Smooth muscle cell (in vitro differentiated cells): ENCODE measurements around the gene TNFAIP6. TPM values are rescaled to one million over a fixed set of nuclear protein-coding genes. Genes with fewer than 3 reads are reported as not detected.

Experiments used
- DNase-seq: peaks from one replicate; lab custom pipeline; 2025; ENCODE audit not compliant: unreplicated experiment; lab: John Stamatoyannopoulos, UW
- H2AFZ ChIP-seq: fragments of 200-600 bp; sonication (generic); 2 replicates; pipeline ENCODE4 v1.6.0; 2016; ENCODE audit warnings: antibody characterized with exemption, low read depth, mild to moderate bottlenecking
- H3F3A ChIP-seq: fragments of 200-600 bp; sonication (generic); 2 replicates; pipeline ENCODE4 v1.6.0; 2017; ENCODE audit warnings: antibody characterized with exemption, low read depth
- H3K27ac ChIP-seq: fragments of 200-600 bp; sonication (generic); 2 replicates; pipeline ENCODE4 v1.5.1; 2016; ENCODE audit warnings: low read depth, mild to moderate bottlenecking
- H3K27me3 ChIP-seq: fragments of 200-600 bp; sonication (generic); 2 replicates; pipeline ENCODE4 v1.6.1; 2016; ENCODE audit warnings: low read depth, mild to moderate bottlenecking
- H3K36me3 ChIP-seq: fragments of 200-600 bp; sonication (generic); 2 replicates; pipeline ENCODE4 v1.5.1; 2016; ENCODE audit warnings: low read depth
- H3K4me1 ChIP-seq: fragments of 200-600 bp; sonication (generic); 2 replicates; pipeline ENCODE4 v1.5.1; 2016; ENCODE audit warnings: low read depth
- H3K4me2 ChIP-seq: fragments of 200-600 bp; sonication (generic); 2 replicates; pipeline ENCODE4 v1.6.0; 2016; ENCODE audit warnings: mild to moderate bottlenecking
- H3K4me3 ChIP-seq: fragments of 200-600 bp; sonication (generic); 2 replicates; pipeline ENCODE4 v1.5.1; 2016; ENCODE audit warnings: mild to moderate bottlenecking
- H3K79me2 ChIP-seq: fragments of 200-600 bp; sonication (generic); 2 replicates; pipeline ENCODE4 v1.6.0; 2016; ENCODE audit warnings: low read depth, mild to moderate bottlenecking
- H3K9ac ChIP-seq: fragments of 200-600 bp; sonication (generic); 2 replicates; pipeline ENCODE4 v1.6.0; 2016; ENCODE audit warnings: low read depth
- H3K9me3 ChIP-seq: fragments of 200-600 bp; sonication (generic); replicated peaks from 2 replicates; pipeline ENCODE4 v1.5.1; 2016; ENCODE audit warnings: low read depth
- H4K20me1 ChIP-seq: fragments of 200-600 bp; sonication (generic); 2 replicates; pipeline ENCODE4 v1.6.0; 2016; ENCODE audit warnings: low read depth
- WGBS: methylation state at CpG from one replicate; pipeline ENCODE4 v1.1.7; 2016; ENCODE audit warnings: low lambda C conversion rate; 5-methylcytosine and 5-hydroxymethylcytosine counted together
- polyA plus RNA-seq: library from polyadenylated mRNA; unstranded; fragments of >200 nt; fragmentation: Nextera tagmentation; extraction: Ambion mirVana; gene quantifications from 2 replicates; pipeline ENCODE4 v1.2.1, GENCODE V29; 2016
- total RNA-seq: library from RNA; depleted of rRNA; stranded (reverse); fragments of >200 nt; gene quantifications from 2 replicates; pipeline ENCODE4 v1.2.3, GENCODE V29; 2014
- TF ChIP-seq, protein P1 (sequence below): fragments of 200-600 bp; sonication (generic); IDR thresholded peaks from 2 replicates; pipeline ENCODE4 v1.5.1; 2017; ENCODE audit warnings: borderline replicate concordance, mild to moderate bottlenecking, antibody characterized with exemption; ENCODE audit not compliant: insufficient read depth, poor library complexity, severe bottlenecking

The TNFAIP6 gene
- total and polyA plus RNA-seq, 2 experiments from 2014 or later, result 38.2 to 38.4 TPM

- Histone ChIP-seq H3F3A (no peaks in the 10 kb centered on the region), H3K4me2 (no peak overlapping the region), H3K27ac (no peak overlapping the region), H4K20me1 (peaks cover 8% of the 10 kb centered on the region), H3K36me3 (peaks cover 5% of the 10 kb centered on the region), H3K9ac (no peak overlapping the region), H3K9me3 (no peaks in the 10 kb centered on the region), H3K4me1 (peaks cover 12% of the 10 kb centered on the region), H3K27me3 (no peaks in the 10 kb centered on the region), H2AFZ (peak overlapping the region; percentile 41), H3K4me3 (peak overlapping the region; percentile 90), H3K79me2 (peaks cover 38% of the 10 kb centered on the region)
- TF ChIP-seq, protein P1, sequence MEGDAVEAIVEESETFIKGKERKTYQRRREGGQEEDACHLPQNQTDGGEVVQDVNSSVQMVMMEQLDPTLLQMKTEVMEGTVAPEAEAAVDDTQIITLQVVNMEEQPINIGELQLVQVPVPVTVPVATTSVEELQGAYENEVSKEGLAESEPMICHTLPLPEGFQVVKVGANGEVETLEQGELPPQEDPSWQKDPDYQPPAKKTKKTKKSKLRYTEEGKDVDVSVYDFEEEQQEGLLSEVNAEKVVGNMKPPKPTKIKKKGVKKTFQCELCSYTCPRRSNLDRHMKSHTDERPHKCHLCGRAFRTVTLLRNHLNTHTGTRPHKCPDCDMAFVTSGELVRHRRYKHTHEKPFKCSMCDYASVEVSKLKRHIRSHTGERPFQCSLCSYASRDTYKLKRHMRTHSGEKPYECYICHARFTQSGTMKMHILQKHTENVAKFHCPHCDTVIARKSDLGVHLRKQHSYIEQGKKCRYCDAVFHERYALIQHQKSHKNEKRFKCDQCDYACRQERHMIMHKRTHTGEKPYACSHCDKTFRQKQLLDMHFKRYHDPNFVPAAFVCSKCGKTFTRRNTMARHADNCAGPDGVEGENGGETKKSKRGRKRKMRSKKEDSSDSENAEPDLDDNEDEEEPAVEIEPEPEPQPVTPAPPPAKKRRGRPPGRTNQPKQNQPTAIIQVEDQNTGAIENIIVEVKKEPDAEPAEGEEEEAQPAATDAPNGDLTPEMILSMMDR, result no peak
- WGBS, result 75% methylated on average over 24 of the region's 25 CpGs
- DNase-seq, result no peak
Measured at GRCh38 chr2:151408788-151409600, 51.6 kb downstream of the TNFAIP6 start.

DNA sequence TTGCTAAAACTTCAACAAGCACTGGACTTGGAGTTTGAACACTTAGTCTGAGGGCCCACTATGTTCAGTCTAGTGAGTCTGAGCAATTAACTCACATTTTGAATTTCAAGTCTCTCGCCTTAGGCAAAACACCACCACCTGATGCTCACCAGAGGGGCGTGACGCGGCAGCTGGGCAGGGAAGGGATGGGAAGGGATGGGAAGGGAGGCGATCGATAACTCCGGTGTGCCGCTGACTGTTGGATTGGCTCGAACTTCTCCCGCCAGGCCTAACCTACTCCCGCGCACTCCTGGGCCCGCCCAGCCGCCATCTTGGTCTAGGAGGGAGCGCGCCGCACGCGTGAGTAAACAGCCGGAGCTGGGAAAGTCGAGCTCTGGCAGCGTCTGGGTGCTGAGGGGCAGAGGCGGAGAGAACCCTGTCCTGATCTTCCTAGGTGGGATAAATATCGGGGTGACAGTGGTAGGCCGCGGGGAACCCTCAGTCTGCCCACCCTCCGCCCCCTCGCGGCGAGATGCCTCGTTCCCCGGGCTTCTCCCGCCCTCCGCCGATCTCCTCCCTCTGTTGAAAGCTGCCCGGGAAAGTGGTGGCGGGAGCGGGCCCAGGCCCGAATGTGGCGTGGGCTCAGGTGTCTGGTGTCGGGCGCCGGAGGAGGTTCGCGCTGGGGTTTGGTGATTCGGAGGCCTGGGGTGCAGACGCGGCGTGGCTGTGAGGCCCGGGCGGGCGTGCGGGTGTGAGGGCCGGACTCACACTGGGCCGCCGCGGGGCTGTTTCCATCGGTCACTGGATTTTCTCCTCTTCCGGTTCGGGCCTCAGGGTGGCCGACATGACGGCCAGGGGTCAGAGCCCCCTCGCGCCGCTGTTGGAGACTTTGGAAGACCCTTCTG is 52.5 kb downstream of the TNFAIP6 start, which contains the start of gene RIF1:
TSS of gene RIF1 (plus strand) at position 302 of the 884 bp plus-strand sequence. CDS start at position 824, 522 bp downstream.
- peak; percentile 81 for DNase-seq
- Histone ChIP-seq H3K27me3 (no peaks in the 10 kb centered on the region), H3K4me3 (peak within 1 kb of the TSS; percentile 90), H3K36me3 (peaks cover 5% of the 10 kb centered on the region), H3K4me2 (peak within 1 kb of the TSS; percentile 94), H3F3A (no peaks in the 10 kb centered on the region), H3K79me2 (peaks cover 44% of the 10 kb centered on the region), H3K27ac (peak within 1 kb of the TSS; percentile 78), H4K20me1 (peaks cover 8% of the 10 kb centered on the region), H3K9ac (peak within 1 kb of the TSS; percentile 91), H3K9me3 (no peaks in the 10 kb centered on the region), H2AFZ (peak within 1 kb of the TSS; percentile 77), H3K4me1 (peaks cover 12% of the 10 kb centered on the region)
- TF ChIP-seq, protein P1, result peak; percentile 57
- WGBS, result under 1% methylated on average over 61 of the region's 65 CpGs

DNA sequence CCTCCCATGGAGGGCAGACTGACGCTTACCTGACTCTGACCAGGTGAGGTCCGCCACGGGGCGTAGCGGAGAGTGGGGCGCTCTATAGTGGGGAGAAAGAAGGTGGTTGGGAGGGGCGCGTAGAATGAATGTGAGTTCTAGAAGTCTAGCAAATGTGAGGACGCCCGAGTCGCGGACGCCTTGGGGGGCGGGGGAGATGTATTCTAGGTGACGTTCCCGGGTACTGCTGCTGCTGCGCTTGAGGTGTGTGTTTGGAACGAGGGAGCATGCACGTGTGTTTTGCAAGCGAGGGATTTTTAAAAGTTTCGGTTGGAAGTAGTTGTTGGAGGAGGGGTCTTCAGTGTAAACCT is 53.1 kb downstream of the TNFAIP6 start:
- peaks cover 44% of the 10 kb centered on the region for H3K79me2 ChIP-seq
- peak; percentile 20 for DNase-seq

More for the DNA sequence above, 53.1 kb downstream of the TNFAIP6 start:
- H3K4me2 ChIP-seq, result peak overlapping the region; percentile 94
- TF ChIP-seq, protein P1, result no peak
- peak overlapping the region; percentile 91 for H3K9ac ChIP-seq
- peaks cover 8% of the 10 kb centered on the region for H4K20me1 ChIP-seq
- H3K36me3 ChIP-seq, result peaks cover 5% of the 10 kb centered on the region
- H3K4me3 ChIP-seq, result peak overlapping the region; percentile 90
- H3K27me3 ChIP-seq, result no peaks in the 10 kb centered on the region
- no peaks in the 10 kb centered on the region for H3F3A ChIP-seq
- H3K4me1 ChIP-seq, result peaks cover 12% of the 10 kb centered on the region
- H3K27ac ChIP-seq, result peak overlapping the region; percentile 78
- WGBS, result under 1% methylated on average over 21 of the region's 21 CpGs
- peak overlapping the region; percentile 77 for H2AFZ ChIP-seq
- no peaks in the 10 kb centered on the region for H3K9me3 ChIP-seq
